Measurements from ENCODE around the gene USP35. TPM values are rescaled to one million over a fixed set of nuclear protein-coding genes. Genes with fewer than 3 reads are reported as not detected.
"Not testable (repeated sequence)": the region's sequence is repeated elsewhere in the genome, so short reads cannot be mapped to it uniquely, and the experiment has no call there.

Gene USP35
- total RNA-seq, 2 donors from 2014 or later = 8.0 to 8.6 TPM

DNA sequence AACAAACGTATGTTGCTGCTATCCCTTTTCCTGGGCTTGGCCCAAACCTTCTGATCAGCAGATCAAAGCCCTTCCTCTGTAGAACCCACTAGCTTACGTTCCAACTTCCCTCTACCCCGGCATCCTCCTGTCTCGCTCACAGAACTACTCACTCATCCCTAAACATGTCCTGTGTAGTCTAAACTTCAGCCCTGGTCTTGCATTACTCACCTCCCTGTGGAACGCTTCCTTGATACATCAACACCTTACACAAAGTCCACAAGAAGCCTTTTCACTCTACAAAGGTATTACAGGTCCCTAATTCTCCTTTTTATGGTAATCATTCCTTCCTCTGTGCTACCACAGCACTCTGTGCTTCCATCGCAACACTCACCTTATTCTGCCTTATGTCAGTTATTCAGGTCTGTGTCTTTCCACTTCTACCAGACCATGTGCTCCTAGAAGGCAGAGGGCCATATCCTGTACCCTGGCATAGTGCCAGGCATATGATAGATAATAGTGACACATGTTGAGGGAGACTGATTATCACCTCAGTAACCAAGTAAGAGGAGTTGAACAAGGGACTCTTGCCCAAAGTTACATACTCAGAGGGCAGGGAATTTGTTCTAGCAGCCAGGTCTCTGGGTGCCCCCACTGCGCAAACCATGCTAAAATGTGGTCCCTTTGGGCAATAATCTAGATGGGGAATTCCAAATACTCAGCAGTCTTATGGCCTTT, 41.6 kb downstream of the USP35 start:
- TF ChIP-seq, protein P1, sequence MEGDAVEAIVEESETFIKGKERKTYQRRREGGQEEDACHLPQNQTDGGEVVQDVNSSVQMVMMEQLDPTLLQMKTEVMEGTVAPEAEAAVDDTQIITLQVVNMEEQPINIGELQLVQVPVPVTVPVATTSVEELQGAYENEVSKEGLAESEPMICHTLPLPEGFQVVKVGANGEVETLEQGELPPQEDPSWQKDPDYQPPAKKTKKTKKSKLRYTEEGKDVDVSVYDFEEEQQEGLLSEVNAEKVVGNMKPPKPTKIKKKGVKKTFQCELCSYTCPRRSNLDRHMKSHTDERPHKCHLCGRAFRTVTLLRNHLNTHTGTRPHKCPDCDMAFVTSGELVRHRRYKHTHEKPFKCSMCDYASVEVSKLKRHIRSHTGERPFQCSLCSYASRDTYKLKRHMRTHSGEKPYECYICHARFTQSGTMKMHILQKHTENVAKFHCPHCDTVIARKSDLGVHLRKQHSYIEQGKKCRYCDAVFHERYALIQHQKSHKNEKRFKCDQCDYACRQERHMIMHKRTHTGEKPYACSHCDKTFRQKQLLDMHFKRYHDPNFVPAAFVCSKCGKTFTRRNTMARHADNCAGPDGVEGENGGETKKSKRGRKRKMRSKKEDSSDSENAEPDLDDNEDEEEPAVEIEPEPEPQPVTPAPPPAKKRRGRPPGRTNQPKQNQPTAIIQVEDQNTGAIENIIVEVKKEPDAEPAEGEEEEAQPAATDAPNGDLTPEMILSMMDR (IDR thresholded peaks at IDR 0.05) = no peak
- Histone ChIP-seq H3K27me3 (no peaks in the 10 kb centered on the region), H3K27ac (peak overlapping the region; percentile 37 to 55), H3K4me1 (peaks cover 0 to 27% of the 10 kb centered on the region in 2 donors), H3K36me3 (peaks cover 13% of the 10 kb centered on the region), H3K9me3 (no peaks in the 10 kb centered on the region), H3K4me3 (no peak overlapping the region)
- peak; percentile 57 for DNase-seq (ENCODE audit: low spot score)

DNA sequence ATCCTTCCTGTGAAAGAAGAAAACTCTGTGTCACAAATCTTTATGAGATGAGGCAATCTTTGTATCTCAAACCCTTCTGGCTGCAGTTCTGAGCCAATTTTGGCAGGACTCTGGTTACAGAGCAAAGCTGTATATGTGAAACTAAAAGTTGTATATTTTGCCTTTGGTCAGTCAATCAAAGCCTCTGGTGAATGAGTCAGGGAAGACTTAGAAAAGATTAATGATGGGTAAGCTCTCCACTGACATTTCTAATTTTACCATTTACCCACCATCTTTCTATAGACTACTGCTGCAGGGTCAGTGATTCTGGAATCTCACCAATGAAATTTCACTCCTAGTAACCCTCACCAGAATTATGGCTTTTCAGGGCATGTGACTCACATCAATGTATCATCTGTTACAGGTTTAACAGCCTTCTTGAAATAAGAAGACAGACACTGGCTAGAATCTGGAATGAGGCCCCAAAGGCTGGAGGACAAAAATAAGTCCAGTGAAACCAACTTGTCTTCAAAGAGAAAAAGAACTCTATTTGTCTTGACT, 43.3 kb downstream of the USP35 start:
- DNase-seq (ENCODE audit: low spot score) = peak; percentile 61
- no peaks in the 10 kb centered on the region for H3K36me3 ChIP-seq
- H3K27ac ChIP-seq = peak overlapping the region; percentile 33 to 55
- no peak overlapping the region for H3K4me3 ChIP-seq
- TF ChIP-seq, protein P1 (IDR thresholded peaks at IDR 0.05) = no peak
- H3K9me3 ChIP-seq = no peaks in the 10 kb centered on the region
- H3K4me1 ChIP-seq = peaks cover 0 to 27% of the 10 kb centered on the region in 2 donors
- H3K27me3 ChIP-seq = no peaks in the 10 kb centered on the region

DNA sequence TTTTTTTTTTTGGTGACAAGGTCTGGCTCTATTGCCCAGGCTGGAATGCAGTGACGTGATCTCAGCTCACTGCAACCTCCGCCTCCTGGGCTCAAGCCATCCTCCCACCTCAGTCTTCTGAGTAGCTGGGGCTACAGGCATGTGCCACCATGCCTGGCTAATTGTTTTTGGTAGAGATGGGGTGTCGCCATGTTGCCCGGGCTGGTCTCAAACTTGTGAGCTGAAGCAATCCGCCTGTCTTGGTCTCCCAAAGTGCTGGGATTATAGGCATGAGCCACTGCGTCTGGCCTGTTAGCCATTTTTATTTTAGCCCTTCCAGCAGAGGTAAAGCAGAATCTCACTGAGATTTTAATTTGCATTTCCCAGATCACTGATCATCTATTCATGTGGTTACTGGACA, 44.3 kb downstream of the USP35 start:
- not testable (repeated sequence) for H3K4me3 ChIP-seq; DNase-seq (ENCODE audit: low spot score); H3K27ac ChIP-seq; H3K9me3 ChIP-seq; H3K36me3 ChIP-seq; H3K27me3 ChIP-seq
- H3K4me1 ChIP-seq = peaks cover 0 to 27% of the 10 kb centered on the region in 2 donors

DNA sequence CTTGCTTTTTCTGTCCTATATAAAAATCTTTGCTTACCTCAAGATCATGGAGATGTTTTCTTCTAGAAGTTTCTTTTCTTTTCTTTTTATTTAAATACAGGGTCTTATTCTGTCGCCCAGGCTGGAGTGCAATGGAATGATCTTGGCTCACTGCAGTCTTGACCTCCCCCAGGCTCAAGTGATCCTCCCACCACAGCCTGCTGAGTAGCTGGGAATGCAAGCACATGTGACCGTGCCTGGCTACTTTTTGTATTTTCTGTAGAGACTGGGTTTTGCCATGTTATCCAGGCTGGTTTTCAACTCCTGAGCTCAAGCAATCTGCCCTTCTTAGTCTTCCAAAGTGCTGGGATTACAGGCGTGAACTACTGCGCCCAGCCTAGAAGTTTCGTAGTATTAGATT, 45.3 kb downstream of the USP35 start:
- TF ChIP-seq, protein P1 (IDR thresholded peaks at IDR 0.05) = no peak
- no peak overlapping the region for H3K27ac ChIP-seq

DNA sequence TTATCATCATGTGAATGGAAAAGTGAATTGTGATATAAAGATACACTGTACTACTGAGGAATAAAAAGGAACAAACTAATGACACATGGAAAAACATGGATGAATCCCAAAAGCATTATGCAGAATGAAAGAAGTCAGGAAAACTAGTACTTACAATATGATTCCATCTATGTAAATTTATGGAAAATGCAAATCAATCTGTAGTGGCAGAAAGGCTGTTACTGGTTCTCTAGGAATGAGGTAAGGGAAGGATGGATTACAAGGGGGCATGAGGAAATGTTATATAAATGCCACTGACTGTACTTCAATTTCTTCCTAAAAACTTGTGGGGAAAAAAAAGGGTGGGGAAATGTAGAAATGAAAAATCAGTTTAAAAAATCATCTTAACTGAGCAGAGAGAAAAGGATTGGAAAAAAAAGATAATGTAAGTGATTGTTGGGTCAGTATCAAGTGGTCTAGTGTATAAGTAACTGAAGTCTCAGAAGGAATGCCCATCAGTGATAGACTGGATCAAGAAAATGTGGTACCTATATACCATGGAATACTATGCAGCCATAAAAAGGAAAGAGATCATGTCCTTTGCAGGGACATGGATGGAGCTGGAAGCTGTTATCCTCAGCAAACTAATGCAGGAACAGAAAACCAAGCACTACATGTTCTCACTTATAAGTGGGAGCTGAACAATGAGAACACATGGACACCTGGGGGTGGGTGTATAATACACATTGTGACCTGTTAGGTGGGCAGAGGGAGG, 48.8 kb downstream of the USP35 start:
- H3K36me3 ChIP-seq = no peaks in the 10 kb centered on the region
- DNase-seq (ENCODE audit: low spot score) = no peak
- peaks cover 0 to 11% of the 10 kb centered on the region in 2 donors for H3K9me3 ChIP-seq
- TF ChIP-seq, protein P1 (IDR thresholded peaks at IDR 0.05) = no peak
- H3K27me3 ChIP-seq = no peaks in the 10 kb centered on the region
- H3K4me3 ChIP-seq = no peak overlapping the region
- no peak overlapping the region for H3K27ac ChIP-seq
- H3K4me1 ChIP-seq = peaks cover 0 to 2% of the 10 kb centered on the region in 2 donors

More for the DNA sequence above, 45.3 kb downstream of the USP35 start:
- Histone ChIP-seq H3K4me1 (peaks cover 0 to 27% of the 10 kb centered on the region in 2 donors), H3K4me3 (no peak overlapping the region), H3K27me3 (no peaks in the 10 kb centered on the region), H3K9me3 (no peaks in the 10 kb centered on the region), H3K36me3 (no peaks in the 10 kb centered on the region)
- DNase-seq (ENCODE audit: low spot score) = no peak

DNA sequence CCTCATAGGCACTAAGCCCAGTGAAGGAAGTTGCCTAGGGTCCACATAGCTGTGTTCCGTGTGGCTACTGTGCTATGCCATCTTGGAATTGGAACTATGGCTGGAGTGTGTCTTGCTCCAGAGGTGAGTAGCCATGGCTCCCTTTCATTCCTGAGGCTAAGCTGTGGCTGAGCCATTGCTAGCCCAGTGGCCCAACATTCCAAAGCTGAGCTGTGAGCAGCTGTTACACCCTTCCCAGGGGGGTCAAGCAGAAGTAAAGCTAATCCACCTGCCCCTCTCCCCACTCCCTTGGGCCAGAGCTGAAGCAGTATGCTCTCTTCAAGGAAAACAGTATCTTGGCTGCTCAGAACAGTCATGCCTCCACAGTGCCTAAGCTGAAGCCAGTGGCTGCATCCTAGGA, 51.1 kb downstream of the USP35 start:
- peaks cover 0 to 11% of the 10 kb centered on the region in 2 donors for H3K9me3 ChIP-seq
- no peak overlapping the region for H3K4me3 ChIP-seq
- TF ChIP-seq, protein P1 (IDR thresholded peaks at IDR 0.05) = no peak
- no peak for DNase-seq (ENCODE audit: low spot score)
- no peaks in the 10 kb centered on the region for H3K27me3 ChIP-seq
- no peak overlapping the region for H3K27ac ChIP-seq
- no peaks in the 10 kb centered on the region for H3K36me3 ChIP-seq
- no peaks in the 10 kb centered on the region for H3K4me1 ChIP-seq
